Stomach (tissue), 4 donors: ENCODE measurements around the gene UXS1.

Experiments used
- EP300 ChIP-seq: sonication (generic); formaldehyde crosslinking; IDR thresholded peaks from one replicate; pipeline ENCODE4 v1.6.1; 2017; ENCODE audit warnings: antibody characterized with exemption
- POLR2A ChIP-seq, 4 donors: fragments of 450-650 bp; IDR thresholded peaks; one replicate each; pipeline ENCODE4 v1.6.1; 2016; ENCODE audit warnings: antibody characterized with exemption in 4 of 4, control low read depth in 2 of 4, mild to moderate bottlenecking in 1 of 4, moderate library complexity in 1 of 4
- TF ChIP-seq, protein P1 (sequence below), 7 experiments: fragments of 450-650 bp in 4 of 7; fragments of 200-600 bp in 3 of 7; sonication (generic) in 3 of 7; IDR thresholded peaks; one replicate each; pipeline ENCODE4 v1.5.1; 2016 to 2019; ENCODE audit warnings: antibody characterized with exemption in 7 of 7, control low read depth in 2 of 7, mild to moderate bottlenecking in 1 of 7

GRCh38 chr2:106140113-106140512 lies 54.0 kb downstream of the UXS1 start:
- TF ChIP-seq, protein P1, sequence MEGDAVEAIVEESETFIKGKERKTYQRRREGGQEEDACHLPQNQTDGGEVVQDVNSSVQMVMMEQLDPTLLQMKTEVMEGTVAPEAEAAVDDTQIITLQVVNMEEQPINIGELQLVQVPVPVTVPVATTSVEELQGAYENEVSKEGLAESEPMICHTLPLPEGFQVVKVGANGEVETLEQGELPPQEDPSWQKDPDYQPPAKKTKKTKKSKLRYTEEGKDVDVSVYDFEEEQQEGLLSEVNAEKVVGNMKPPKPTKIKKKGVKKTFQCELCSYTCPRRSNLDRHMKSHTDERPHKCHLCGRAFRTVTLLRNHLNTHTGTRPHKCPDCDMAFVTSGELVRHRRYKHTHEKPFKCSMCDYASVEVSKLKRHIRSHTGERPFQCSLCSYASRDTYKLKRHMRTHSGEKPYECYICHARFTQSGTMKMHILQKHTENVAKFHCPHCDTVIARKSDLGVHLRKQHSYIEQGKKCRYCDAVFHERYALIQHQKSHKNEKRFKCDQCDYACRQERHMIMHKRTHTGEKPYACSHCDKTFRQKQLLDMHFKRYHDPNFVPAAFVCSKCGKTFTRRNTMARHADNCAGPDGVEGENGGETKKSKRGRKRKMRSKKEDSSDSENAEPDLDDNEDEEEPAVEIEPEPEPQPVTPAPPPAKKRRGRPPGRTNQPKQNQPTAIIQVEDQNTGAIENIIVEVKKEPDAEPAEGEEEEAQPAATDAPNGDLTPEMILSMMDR (IDR thresholded peaks at IDR 0.05): no peak
- TF ChIP-seq POLR2A (IDR thresholded peaks at IDR 0.05) (no peak), EP300 (no peak)
